GM10847 (cell line): Measurements from ENCODE around the gene CORO2B.

ENCODE experiments used
- POLR2A ChIP-seq: IDR thresholded peaks from 2 replicates; pipeline ENCODE4 v1.6.1; 2011; ENCODE audit not compliant: insufficient read length; ENCODE audit errors: extremely low read depth

Gene CORO2B

GRCh38 chr15:68633231-68634121 lies 54.7 kb downstream of the CORO2B start:
- TF ChIP-seq POLR2A = no peak

GRCh38 chr15:68634122-68634482 lies 55.3 kb downstream of the CORO2B start:
- TF ChIP-seq POLR2A = no peak

- TF ChIP-seq POLR2A = no peak
Observed at GRCh38 chr15:68634531-68634930, 55.7 kb downstream of the CORO2B start.

GRCh38 chr15:68635141-68635540 lies 56.3 kb downstream of the CORO2B start:
- no peak for TF ChIP-seq POLR2A

- no peak for TF ChIP-seq POLR2A
Observed at GRCh38 chr15:68636256-68636655, 57.5 kb downstream of the CORO2B start.

- TF ChIP-seq POLR2A = no peak
Observed at GRCh38 chr15:68637767-68638404, 59.1 kb downstream of the CORO2B start.

- TF ChIP-seq POLR2A = no peak
Observed at GRCh38 chr15:68638953-68639515, 60.2 kb downstream of the CORO2B start.

- no peak for TF ChIP-seq POLR2A
Observed at GRCh38 chr15:68639926-68640600, 61.3 kb downstream of the CORO2B start.

GRCh38 chr15:68640791-68641331 lies 62.1 kb downstream of the CORO2B start:
- no peak for TF ChIP-seq POLR2A

GRCh38 chr15:68641376-68641775 lies 62.6 kb downstream of the CORO2B start:
- no peak for TF ChIP-seq POLR2A

- no peak for TF ChIP-seq POLR2A
Observed at GRCh38 chr15:68642491-68642845, 63.7 kb downstream of the CORO2B start.

- TF ChIP-seq POLR2A = no peak
Observed at GRCh38 chr15:68643216-68643830, 64.5 kb downstream of the CORO2B start.

- TF ChIP-seq POLR2A = no peak
Observed at GRCh38 chr15:68644083-68644904, 65.5 kb downstream of the CORO2B start.

- TF ChIP-seq POLR2A = no peak
Observed at GRCh38 chr15:68644996-68645395, 66.2 kb downstream of the CORO2B start.
